GM19193 (cell line): ENCODE results near the gene PTGER2.

ENCODE experiments used
- POLR2A ChIP-seq: IDR thresholded peaks from 4 replicates; pipeline ENCODE4 v1.6.1; 2011; ENCODE audit not compliant: insufficient read depth, insufficient read length; ENCODE audit errors: extremely low read depth

PTGER2 gene

DNA sequence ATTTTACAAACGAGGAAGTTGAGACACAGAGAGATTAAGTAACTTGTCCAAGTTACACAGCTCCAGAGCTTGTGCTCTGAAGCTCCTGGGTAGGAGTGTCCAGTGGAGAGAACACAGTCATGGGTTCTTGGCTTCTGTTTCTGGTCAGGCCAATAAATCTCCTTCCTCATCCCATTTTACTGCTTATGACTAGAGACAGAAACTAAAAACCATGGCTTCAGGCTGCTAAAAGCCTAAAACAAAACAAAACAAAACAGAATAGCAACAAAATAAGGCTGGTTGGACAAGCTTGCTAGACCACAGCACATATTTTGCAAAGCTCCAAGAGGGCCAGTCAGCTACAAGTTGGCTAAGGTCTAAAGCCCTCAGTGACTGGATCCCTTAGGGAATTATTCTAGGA is 49.8 kb downstream of the PTGER2 start:
- TF ChIP-seq POLR2A, result no peak

DNA sequence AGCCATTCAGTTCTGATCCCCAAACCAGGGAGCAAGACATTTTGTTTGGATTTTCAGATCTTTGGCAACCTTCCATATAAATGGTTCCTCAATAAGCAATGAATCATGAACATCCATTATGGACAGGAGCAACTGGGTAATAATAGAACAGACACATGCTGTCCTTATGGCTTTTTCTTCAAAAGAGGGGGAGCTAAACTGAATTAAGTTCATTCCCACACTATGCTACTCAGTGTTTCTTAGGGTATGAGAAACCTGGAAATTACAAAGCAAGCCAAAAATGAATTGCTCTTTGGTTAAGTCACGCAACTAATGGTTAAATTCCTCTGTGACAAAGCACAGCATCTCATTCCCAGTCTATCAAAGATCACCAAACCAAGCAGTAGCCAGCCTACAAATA is 51.0 kb downstream of the PTGER2 start:
- TF ChIP-seq POLR2A, result no peak

DNA sequence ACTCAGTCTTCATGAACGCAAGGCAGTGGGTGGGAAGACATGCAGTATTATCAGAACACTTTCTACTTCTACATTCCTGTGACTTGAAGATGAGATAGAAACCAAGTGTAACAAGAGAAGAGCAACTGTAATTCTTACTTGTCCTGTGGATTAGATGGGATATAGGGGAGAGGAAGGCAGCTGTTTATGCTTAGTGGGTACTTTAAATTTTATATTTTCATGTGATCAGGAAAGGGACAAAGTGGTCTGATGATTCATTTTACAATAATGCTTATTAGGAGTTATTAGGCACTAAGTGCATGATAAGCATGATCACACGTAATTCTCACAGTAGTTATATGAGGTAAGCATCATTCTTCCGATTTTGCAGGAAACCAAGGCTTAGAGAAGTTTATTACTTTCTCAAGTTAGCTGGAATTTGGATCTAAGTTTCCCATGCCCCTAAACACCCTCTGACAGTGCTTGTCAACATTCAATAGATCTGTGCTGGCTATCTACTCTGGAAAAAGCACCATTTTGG is 52.7 kb downstream of the PTGER2 start:
- no peak for TF ChIP-seq POLR2A

DNA sequence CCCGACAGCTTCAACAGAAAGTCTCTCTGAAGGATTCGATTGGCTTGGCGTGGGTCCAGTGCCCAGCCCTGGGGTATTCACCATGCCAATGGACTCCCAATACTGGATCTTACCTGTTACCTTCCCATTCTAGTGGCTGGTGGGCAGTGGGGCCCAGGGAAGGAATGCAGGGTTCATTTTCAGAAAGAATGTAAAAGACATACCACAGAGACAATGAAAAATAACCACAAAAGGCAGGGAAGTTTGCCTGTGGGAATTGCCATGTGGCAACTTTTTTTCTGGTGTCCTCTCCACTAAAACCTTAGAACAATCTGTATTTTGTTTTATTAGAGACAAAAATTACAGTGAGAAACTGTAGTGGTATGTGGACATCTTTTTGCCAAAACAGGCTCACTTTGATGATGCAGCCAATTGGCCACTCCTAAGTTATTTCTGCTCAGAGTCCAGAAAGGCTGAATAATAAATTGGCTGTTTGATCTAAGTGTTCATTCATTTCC is 55.2 kb downstream of the PTGER2 start:
- TF ChIP-seq POLR2A, result no peak

DNA sequence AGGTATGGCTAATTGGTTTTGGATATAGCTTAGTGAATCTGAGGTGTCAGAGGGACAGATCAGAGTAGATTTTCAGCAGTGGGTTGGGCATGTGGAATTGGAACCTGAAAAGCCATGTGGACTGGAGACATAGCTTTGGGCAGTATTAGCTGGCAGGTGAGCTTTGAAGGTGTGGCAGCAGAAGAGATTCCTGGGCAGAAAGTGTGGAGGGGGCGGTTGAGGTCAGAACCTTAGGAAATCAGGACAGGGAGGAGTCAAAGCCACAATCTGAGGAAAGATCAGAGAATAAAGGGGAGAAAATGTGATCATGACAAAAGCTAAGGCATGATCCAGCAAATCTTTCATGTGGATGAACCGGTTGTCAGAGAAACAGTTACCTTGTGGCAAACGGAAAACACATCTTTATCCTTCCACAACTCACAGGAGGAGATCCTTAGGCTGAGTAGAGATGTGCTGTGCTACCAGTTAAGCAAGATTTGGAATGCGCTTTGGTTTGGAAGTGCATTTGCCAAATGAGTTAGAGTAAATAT is 56.4 kb downstream of the PTGER2 start:
- TF ChIP-seq POLR2A, result no peak

DNA sequence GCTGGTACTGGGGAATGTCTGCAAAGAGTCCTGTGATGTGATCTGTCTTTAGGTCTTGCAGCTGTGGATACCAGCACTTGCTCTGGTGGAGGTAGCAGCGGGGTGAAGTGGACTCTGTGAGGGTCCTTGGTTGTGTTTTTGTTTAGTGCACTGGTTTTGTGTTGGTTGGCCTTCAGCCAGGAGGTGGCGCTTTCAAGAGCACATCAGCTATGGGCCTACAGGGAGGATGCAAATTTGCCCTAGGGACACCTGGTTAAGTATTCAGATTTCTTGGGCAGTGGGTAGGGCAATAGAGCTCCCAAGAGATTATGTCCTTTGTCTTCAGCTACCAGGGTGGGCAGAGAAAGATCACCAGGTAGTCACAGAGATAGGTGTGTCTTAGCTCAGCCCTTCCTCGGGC is 63.8 kb downstream of the PTGER2 start:
- TF ChIP-seq POLR2A, result no peak
